GM18870 (cell line): ENCODE measurements around the gene PKIB.
"Not testable (repeated sequence)": the region's sequence is repeated elsewhere in the genome, so short reads cannot be mapped to it uniquely, and the experiment has no call there.

ENCODE experiments used
- ATAC-seq: cut with Tn5 transposase; IDR thresholded peaks from one replicate; pipeline ENCODE4 v1.9.1; 2021; ENCODE audit warnings: moderate library complexity; ENCODE audit not compliant: unreplicated experiment

The PKIB gene

GRCh38 chr6:122620428-122620827 is 10.2 kb downstream of the PKIB start:
- ATAC-seq, result no peak

GRCh38 chr6:122620902-122621301 is 10.7 kb downstream of the PKIB start:
- no peak for ATAC-seq

- no peak for ATAC-seq
Measured at GRCh38 chr6:122621638-122622037, 11.4 kb downstream of the PKIB start.

- no peak for ATAC-seq
Measured at GRCh38 chr6:122622479-122622878, 12.3 kb downstream of the PKIB start.

GRCh38 chr6:122623279-122623678 is 13.1 kb downstream of the PKIB start:
- no peak for ATAC-seq

- ATAC-seq, result no peak
Measured at GRCh38 chr6:122624853-122625252, 14.6 kb downstream of the PKIB start.

GRCh38 chr6:122628714-122629113 is 18.5 kb downstream of the PKIB start:
- no peak for ATAC-seq

- ATAC-seq, result no peak
Measured at GRCh38 chr6:122631571-122632249, 21.5 kb downstream of the PKIB start.

- no peak for ATAC-seq
Measured at GRCh38 chr6:122640366-122640765, 30.2 kb downstream of the PKIB start.

GRCh38 chr6:122641819-122642218 is 31.6 kb downstream of the PKIB start:
- no peak for ATAC-seq

- ATAC-seq, result not testable (repeated sequence)
Measured at GRCh38 chr6:122642604-122643003, 32.4 kb downstream of the PKIB start.

GRCh38 chr6:122645256-122645655 is 35.1 kb downstream of the PKIB start:
- no peak for ATAC-seq

GRCh38 chr6:122647765-122648164 is 37.6 kb downstream of the PKIB start:
- no peak for ATAC-seq

GRCh38 chr6:122648726-122649125 is 38.5 kb downstream of the PKIB start:
- ATAC-seq, result no peak

- ATAC-seq, result no peak
Measured at GRCh38 chr6:122649701-122650100, 39.5 kb downstream of the PKIB start.

GRCh38 chr6:122650403-122650802 is 40.2 kb downstream of the PKIB start:
- ATAC-seq, result no peak

- no peak for ATAC-seq
Measured at GRCh38 chr6:122651031-122651430, 40.8 kb downstream of the PKIB start.

GRCh38 chr6:122651604-122652003 is 41.4 kb downstream of the PKIB start:
- no peak for ATAC-seq

GRCh38 chr6:122652431-122652830 is 42.2 kb downstream of the PKIB start:
- no peak for ATAC-seq

- no peak for ATAC-seq
Measured at GRCh38 chr6:122653094-122653493, 42.9 kb downstream of the PKIB start.

GRCh38 chr6:122654012-122654411 is 43.8 kb downstream of the PKIB start:
- no peak for ATAC-seq

GRCh38 chr6:122657601-122658000 is 47.4 kb downstream of the PKIB start:
- no peak for ATAC-seq

GRCh38 chr6:122660296-122660695 is 50.1 kb downstream of the PKIB start:
- no peak for ATAC-seq
